H7 (cell line): ENCODE results near the gene NEK10. TPM values are rescaled to one million over a fixed set of nuclear protein-coding genes. Genes with fewer than 3 reads are reported as not detected.

Experiments used
- DNase-seq: peaks from one replicate; pipeline ENCODE4 v3.0.0; 2012
- H3K27me3 ChIP-seq: 2 replicates; pipeline ENCODE4 v1.6.0; 2011; ENCODE audit warnings: mild to moderate bottlenecking, low read length; ENCODE audit not compliant: control insufficient read depth, insufficient read depth
- H3K36me3 ChIP-seq: replicated peaks from 2 replicates; pipeline ENCODE4 v1.5.1; 2011; ENCODE audit warnings: low read length; ENCODE audit not compliant: control insufficient read depth, insufficient read depth
- H3K4me3 ChIP-seq: 2 replicates; pipeline ENCODE4 v1.5.1; 2011; ENCODE audit warnings: low read depth, mild to moderate bottlenecking, control low read depth, low read length, moderate library complexity; ENCODE audit not compliant: insufficient read depth
- total RNA-seq: library from RNA; depleted of rRNA; stranded (reverse); fragments of >200 nt; shearing (Covaris generic); gene quantifications from 2 replicates; pipeline ENCODE4 v1.2.3, GENCODE V29; 2014

Gene NEK10
- total RNA-seq, 1 experiment from 2014 or later, result 0.03 TPM

DNA sequence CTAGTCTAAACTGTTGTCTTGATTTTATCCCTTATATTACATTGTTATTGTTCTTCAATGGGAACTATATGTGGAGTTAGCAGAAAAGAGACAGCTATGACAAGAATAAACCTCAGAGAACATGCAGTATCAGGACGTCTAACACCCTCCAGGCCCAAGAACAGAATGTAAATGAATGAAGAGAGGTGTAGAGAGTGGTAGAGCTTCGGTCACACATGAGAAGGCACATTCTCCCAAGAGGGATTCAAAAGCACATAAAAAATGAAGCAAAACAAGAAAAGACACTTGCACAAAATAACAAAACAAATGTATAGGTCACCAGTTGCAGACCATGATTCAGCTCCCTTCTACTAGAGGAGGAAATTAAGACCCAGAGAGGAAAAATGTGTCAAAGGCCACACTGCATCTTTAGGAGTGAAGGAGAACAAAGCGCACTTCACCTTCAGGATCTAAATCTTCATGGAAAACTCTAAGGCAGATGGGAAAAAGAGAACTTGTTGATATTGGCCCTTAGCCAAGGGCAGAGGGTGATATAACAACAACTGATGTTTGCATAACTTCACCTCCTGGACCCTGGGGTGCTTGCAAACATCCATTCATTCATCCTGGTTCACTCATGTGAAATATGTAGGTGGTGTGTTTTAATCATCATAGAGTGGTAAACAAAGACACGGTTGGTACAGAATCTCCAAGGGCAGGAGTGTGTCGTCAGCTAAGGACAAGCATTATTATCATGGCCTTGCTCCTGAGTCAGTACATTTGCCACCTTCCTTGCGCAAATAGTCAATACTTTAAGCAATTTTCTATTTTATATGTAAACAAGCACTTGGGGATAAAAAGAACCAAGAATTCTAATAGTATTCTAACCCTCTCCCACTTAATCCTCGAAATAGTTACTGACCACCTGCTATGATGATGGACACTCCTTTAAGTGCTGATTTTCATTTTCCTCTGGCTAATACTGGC is 8.8 kb downstream of the NEK10 start:
- no peak overlapping the region for H3K4me3 ChIP-seq
- H3K27me3 ChIP-seq, result no peaks in the 10 kb centered on the region
- no peaks in the 10 kb centered on the region for H3K36me3 ChIP-seq

DNA sequence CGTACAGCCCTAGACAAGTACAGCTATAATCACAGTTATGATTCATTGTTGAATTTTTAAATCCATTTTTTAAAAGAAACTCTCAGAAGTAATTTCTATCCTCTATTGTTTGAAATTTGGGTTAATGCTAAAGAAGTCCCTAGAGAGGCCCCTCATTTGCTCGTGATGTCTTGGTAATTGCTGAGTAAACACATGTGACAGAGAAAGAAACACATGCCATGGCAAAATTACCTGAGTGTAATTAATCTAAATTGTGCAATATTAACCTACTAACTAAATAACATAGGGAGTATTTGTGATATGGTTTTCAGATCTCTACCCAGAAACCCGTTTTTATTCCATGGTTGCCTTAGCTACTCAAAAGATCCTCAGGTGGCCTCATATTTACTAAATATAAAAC is 10.8 kb downstream of the NEK10 start:
- DNase-seq, result no peak
- Histone ChIP-seq H3K27me3 (no peaks in the 10 kb centered on the region), H3K4me3 (no peak overlapping the region), H3K36me3 (no peaks in the 10 kb centered on the region)

More for the DNA sequence above, 8.8 kb downstream of the NEK10 start:
- DNase-seq, result no peak

DNA sequence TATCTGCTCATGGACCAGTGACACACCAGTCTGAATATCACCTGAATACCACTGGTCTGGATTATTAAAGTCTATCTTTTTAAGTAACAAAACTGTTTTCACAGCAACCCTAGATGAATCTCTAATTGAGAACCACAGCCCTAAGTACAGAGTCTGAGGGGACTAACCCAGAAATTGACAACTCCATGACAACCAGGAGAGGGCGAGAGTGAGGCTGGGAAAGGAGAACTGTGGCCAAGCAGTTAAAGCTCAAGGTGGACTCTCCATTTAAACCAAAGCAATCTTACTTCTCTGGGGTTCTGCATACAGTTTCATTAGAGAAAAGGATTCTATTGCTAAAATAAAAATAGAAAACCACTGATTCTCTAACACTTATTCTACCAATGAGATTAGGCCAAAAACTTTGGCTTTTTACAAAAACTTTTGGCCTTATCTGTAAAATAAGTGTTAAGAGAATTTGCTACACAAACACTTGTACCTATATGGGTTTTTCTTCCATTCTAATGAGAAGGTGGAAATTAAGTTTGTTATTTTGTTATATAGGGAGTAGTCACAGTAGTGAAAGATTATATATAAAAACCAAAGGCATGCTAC is 11.4 kb downstream of the NEK10 start:
- Histone ChIP-seq H3K27me3 (no peaks in the 10 kb centered on the region), H3K4me3 (no peak overlapping the region), H3K36me3 (no peaks in the 10 kb centered on the region)
- peak; percentile 32 for DNase-seq

DNA sequence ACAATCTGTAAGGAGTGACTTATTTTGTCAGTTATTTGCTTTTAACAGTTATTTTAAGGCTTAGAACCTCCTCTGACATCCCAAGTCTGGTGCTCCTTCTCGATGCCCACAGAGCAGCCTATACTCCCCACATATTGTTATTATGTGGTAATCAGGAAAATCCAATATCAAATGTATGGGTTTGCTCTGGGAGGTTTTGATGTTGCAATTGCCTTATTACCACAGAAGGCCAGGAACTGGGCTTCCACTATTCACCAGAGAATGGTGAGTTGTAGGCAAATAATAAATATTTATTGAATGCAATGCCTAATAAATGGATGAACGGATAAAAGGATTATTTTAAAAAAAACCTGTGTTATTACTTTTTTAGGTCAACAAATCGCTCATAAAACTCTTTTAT is 12.2 kb downstream of the NEK10 start:
- Histone ChIP-seq H3K4me3 (no peak overlapping the region), H3K36me3 (no peaks in the 10 kb centered on the region), H3K27me3 (no peaks in the 10 kb centered on the region)
- no peak for DNase-seq

DNA sequence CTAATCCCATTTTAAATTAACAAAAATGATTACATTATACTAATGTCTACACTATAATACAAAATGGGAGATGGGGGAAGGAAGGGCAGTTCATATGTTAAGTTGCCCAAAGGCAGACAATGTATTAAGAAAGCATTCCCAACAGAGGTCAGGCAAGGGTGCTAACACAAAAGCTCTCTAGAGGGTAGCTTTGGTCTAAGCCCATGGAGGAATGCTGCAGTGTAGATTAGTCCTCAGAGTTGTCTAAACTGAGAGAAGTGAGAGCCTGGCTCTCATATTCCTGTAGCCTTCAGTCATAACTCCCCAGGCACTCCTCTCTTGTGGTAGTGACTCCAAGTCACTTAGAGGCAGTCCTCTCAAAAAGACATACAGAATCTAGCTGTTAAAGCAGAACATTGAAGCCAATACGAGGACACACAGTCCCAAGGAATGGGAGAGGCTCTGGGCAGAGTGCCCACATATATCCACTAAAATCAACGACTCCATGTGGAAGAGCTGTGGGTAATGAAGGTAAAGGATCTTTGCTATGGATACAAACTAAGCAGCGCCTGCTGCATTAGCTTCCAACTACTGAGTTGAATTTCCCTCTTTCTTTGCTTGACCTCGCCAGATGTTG is 14.5 kb downstream of the NEK10 start:
- Histone ChIP-seq H3K36me3 (no peaks in the 10 kb centered on the region), H3K4me3 (no peak overlapping the region), H3K27me3 (no peaks in the 10 kb centered on the region)
- no peak for DNase-seq

DNA sequence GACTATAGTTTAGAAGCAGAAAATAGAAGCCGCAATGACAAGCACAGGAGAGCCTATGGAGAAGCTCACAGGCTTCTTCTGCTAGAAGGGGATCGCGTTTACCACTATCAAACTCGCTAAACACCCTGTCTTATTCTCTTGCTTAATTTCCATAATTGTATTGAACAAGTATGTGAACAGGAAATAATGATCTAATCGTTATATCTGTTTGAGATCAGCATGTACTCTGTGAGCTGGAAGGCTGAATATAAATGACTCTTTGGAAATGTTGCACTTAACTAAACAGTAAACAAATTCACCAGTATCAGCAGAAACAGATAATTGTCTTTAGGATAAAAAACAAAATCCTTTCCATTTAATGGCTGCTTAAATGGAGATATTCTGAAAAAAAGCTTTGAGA is 15.0 kb downstream of the NEK10 start:
- no peak for DNase-seq
- Histone ChIP-seq H3K36me3 (no peaks in the 10 kb centered on the region), H3K4me3 (no peak overlapping the region), H3K27me3 (no peaks in the 10 kb centered on the region)

DNA sequence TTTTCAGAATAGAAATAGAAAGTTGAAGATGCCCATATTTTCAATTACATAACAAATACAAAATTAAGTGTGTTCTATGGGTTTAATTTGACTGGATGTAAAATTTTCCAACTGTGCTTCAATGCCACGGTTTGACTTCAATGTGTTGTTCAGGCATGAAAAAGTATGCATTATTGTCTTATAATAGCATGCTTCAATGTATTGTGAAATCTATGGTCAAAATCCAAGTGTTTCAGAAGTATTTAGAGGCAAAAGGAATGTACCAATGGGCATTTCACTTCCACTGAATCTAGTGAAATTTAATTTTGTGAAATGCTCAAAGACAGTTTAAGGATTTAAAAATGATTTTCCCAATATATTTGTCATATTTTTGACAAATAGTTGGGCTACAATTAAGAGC is 16.0 kb downstream of the NEK10 start:
- Histone ChIP-seq H3K4me3 (no peak overlapping the region), H3K27me3 (no peaks in the 10 kb centered on the region), H3K36me3 (no peaks in the 10 kb centered on the region)
- no peak for DNase-seq

DNA sequence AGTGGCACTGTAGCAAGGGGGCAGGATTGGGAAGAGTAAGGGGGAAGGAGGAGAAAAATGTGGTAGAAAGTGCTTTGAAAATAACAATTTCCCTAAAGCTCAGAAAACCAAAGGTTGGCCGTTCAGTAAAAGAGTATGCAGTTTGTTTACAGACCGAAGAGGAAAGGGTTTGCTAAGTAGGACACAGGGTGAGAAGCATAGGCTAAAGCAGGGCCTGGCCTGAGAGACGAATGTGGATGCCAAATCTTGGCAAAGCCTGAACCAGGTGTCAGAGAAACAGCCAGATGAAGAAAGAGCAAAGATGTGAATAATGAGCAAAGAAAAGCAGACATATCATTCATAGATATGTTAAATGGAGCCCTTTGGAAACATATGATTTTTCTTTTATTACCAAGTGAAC is 17.1 kb downstream of the NEK10 start:
- H3K27me3 ChIP-seq, result no peaks in the 10 kb centered on the region
- H3K36me3 ChIP-seq, result no peaks in the 10 kb centered on the region
- H3K4me3 ChIP-seq, result no peak overlapping the region
- no peak for DNase-seq

DNA sequence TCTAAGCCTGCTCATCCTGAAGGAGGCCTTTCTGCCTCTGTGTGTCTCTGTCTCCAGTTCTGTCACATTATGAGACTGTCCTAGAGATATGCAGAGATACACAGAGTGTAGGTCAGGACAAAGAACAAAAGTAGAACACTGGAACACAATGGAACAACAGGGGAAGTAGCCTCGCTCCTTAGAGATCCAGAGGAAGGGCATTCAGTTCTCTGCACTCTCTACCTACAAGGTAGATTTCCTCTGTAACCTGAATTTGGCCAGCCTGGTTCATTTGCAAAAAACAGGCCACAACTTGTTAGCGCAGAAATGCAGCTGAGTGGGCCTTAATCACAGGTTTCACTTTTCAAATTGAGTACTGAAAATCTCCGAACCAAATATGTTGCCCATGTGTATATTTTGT is 19.4 kb downstream of the NEK10 start:
- DNase-seq, result no peak
- Histone ChIP-seq H3K27me3 (no peaks in the 10 kb centered on the region), H3K36me3 (no peaks in the 10 kb centered on the region), H3K4me3 (no peak overlapping the region)

DNA sequence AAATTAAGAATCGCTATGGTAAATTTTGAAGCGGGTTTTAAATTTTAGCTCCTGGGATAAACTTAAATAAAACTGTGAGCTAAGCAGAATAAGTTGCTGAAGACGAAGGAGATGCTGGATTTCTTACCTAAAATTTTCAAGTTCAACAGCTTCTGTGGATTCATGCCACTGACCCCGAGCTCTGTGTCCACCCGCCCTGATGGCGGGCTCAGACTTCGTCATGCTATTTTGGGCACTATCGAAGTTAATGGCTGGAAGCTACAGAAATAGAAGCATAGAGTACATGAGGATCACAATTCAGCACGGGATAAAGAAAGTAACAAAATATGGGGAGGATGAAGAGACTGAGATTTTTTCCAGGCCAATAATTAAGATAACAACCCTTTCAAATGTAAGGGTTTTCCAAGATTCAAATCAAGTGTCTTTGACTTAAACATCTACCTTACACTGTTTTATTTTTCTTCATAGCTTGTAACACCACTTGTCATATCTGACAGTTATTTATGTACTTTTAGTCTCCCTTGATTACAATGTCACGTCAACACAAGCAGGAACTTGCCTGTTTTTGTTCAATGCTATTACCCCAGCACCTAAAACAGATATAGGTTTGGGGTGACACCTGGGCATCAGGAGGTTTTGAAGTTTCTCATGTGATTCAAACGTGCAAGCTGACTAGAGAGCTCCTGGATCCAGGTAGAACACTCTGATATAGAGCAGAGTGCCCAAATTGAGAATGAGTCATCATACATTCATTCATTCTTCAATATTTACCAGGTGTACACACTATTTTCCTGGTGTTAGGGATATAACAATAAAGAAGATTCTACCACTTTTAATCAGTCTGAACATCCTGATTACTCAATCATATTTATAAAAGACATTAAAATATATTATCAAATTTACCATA is 23.0 kb downstream of the NEK10 start:
- Histone ChIP-seq H3K27me3 (no peaks in the 10 kb centered on the region), H3K4me3 (no peak overlapping the region), H3K36me3 (no peaks in the 10 kb centered on the region)
- no peak for DNase-seq

DNA sequence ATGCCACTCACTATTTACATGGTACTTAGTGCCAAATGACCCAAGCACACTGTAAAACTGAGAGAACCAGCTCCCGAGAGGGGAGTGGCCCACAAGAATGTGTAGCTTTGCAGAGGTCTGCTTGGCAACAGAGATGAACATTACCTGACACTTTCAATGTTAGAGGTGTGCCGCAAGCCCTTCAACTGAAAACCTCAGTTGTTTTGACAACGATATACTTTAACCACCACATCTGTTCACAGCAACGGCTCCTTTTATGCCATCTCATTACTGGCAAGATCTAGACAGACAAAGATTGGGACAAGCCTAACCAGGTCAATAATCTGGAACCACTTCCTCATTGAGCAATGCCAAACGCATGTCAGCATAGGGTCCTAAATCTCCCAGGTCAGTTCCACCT is 23.7 kb downstream of the NEK10 start:
- H3K36me3 ChIP-seq, result no peaks in the 10 kb centered on the region
- H3K27me3 ChIP-seq, result no peaks in the 10 kb centered on the region
- DNase-seq, result no peak
- H3K4me3 ChIP-seq, result no peak overlapping the region

DNA sequence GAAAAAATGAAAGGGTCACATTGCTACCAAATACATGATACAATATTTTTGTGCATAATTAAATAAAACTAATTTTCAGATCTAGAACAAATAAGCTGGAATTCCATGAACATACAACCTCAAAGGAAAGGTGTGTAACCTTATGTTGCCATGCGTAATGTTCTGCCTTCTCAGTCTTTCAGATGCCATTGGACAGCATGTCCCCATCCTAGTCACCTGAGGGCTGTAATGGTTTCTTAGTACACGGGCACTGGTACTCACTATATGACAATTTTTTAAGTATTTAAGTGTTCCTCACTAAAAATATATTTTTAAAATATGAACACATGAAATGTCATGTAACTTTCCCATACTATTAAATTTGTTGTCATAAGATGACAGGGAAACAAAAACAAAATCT is 24.1 kb downstream of the NEK10 start:
- Histone ChIP-seq H3K27me3 (no peaks in the 10 kb centered on the region), H3K4me3 (no peak overlapping the region), H3K36me3 (no peaks in the 10 kb centered on the region)
- DNase-seq, result no peak

DNA sequence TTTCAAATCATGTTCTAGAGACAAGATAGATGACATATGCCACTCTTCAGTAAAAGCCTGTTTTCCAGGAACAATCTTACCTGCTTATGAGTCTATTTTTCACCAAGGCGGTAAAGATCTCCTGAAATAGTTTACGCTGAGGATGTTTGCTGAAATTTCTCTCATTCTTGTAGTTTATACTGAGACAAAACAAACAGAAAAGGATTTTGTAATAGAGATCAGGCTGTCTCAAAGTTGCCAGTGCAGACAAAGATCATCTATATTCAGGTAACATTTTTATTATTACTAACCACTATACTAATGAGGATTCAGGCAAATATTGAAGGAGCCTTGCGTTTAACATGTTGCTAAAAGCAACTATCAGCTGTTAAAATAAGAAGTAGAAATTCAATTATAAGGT is 25.0 kb downstream of the NEK10 start:
- no peak for DNase-seq
- no peak overlapping the region for H3K4me3 ChIP-seq
- no peaks in the 10 kb centered on the region for H3K27me3 ChIP-seq
- H3K36me3 ChIP-seq, result no peaks in the 10 kb centered on the region

DNA sequence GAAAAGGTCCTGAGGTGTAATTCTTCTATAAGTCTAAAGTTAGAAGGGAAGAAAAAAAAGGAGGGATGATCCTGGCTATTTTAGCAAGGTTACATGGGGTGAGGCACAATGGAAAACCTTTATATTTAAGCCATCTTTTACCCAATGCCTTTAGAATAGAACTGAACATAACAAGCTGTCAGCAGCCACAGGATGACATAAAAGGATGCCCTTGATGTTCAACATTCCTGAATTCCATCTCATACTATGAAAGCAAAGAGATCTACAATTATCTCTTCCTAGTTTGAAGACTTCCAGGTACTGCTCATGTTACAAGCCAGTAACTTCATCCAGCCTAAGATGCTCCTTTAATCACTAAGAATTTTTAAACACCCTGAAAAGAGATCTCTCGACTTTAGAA is 26.9 kb downstream of the NEK10 start:
- H3K27me3 ChIP-seq, result no peaks in the 10 kb centered on the region

More for the DNA sequence above, 26.9 kb downstream of the NEK10 start:
- Histone ChIP-seq H3K36me3 (no peaks in the 10 kb centered on the region), H3K4me3 (no peak overlapping the region)
- DNase-seq, result no peak
